Activated naive CD4-positive, alpha-beta T cell treated with Interleukin-2 at 50 U/mL for 16 hours (primary cell): ENCODE measurements around the gene PVALB.

Source experiments
- DNase-seq: peaks from one replicate; pipeline ENCODE4 v3.0.0-alpha.2; 2020

Gene PVALB

DNA sequence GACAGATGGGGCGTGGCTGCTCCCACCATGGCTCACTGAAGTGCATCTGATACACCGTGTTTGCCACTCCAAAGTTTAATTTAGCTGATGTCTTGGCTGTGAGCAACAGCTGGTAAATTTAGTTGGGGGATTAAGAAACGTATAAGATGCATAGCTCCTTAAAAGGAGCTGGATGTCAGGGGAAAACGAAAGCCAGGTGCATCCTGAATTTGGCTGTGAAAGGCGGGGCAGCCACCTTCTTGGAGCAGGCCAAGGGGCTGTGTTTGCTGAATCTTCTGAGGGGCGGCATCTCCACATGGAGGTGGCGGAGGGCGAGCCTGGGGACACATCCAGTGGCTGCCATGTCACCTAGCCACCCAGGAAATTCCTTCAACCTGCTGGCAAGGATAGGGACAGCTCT is 23.3 kb upstream of the PVALB start:
- DNase-seq: no peak

- no peak for DNase-seq
These were observed 22.7 kb upstream of the PVALB start for GRCh38 chr22:36839356-36840073.

- DNase-seq: no peak
These were observed 21.5 kb upstream of the PVALB start for GRCh38 chr22:36838119-36839030.

DNA sequence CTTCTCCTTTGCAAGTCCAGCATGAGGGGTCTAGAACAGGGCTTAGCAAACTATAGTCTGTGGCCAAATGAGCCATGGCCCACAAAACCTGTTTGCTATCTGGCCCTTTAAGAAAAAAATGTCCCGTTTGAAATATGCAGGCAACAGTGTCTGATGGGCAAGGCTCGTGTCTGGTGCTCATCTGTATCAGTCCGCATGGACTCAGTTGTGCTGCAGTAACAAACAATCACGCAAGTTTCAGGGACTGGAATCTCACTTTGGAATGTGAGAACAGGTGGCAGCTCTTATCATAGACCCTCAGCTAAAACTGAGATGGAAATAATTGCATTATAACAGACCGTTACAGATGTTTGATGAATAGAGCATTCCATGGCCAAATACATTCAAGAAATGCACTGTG is 19.1 kb upstream of the PVALB start:
- DNase-seq: no peak

GRCh38 chr22:36833073-36833472 is 16.2 kb upstream of the PVALB start:
- DNase-seq: no peak

DNA sequence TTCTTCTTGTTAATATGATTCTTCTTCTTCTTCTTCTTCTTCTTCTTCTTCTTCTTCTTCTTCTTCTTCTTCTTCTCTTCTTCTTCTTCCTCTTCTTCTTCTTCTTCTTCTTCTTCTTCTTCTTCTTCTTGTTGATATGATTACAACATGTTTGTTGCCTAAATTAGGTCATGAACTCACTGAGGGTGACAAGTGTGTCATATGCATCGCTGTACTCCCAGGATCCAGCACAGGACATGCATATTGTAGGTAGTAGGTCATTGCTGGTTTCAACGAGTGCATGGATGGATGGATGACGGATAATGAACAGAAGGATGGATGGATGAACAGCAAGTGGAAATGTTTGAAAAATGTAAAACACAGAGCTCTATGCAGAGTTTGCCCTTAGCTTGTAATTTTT is 14.9 kb upstream of the PVALB start:
- no peak for DNase-seq

DNA sequence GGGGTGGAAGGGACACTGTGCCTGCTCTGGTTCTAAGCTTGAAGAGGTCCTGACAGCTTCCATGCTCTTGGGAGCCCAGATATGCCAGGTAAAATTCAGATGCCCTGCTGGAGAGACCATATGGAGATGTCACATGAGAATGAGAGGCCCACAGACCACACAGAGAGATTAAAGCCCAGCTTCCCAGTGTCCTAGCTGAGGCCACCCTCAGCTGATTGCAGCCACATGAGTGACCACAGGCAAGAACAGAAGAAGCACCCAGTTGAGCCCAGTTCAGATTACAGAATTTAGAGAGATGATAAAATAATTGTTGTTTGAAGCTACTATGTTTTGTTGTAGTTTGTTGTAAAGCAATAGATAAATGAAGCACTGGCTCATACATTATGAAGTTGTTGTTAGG is 14.4 kb upstream of the PVALB start:
- no peak for DNase-seq

DNA sequence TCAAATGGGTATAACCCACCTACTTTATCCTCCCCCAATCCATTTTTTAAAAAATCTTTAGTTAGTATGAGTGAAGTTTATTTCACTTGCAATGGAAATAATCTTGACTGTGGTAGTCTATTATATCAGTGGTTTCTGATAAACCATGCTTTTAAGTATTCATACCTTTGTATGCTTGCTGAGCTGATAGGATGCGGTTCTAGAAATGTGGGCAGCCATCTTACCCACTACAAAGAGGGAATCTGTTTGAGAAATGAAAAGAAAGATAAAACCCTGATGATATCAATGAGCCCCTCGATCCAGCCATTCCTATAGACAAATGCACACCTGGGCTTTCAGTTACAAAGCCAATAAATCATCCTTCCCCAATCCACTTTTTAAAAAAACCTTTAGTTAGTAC is 13.8 kb upstream of the PVALB start:
- DNase-seq: no peak

- no peak for DNase-seq
These were observed 12.7 kb upstream of the PVALB start for GRCh38 chr22:36829370-36830002.

DNA sequence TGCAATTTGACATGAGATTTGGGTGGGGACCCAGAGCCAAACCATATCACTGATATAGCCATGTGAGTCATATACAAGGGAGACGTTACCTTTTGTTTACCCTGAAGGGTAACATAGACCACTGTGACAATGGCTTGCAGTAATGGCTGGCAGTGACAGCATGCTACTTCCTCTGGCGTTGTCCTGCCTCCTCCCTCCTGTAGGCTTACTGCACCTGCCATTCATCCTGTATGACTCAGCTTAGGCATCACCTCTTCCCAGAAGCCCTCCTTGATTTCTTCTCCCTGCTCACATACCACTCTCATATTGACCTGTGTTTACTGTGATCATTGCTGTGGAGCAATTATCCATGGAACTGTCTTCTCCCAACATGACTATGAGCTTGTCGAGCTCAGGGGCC is 12.0 kb upstream of the PVALB start:
- DNase-seq: no peak

GRCh38 chr22:36826262-36826661 is 9.4 kb upstream of the PVALB start:
- DNase-seq: no peak

DNA sequence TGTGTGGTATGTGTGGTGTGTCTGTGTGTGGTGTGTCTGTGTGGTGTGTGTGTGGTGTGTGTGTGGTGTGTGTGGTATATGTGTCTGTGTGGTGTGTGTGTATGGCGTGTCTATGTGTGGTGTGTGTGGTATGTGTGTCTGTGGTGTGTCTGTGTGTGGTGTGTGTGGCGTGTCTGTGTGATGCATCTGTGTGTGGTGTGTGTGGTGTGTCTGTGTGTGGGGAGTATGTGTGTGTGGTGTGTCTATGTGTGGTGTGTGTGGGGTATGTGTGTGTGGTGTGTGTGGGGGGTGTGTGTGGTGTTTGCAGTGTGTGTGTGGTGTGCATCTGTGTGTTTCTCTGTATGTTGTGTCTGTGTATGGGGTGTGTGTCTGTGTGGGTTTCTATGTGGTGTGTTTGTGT is 7.8 kb upstream of the PVALB start:
- no peak for DNase-seq

DNA sequence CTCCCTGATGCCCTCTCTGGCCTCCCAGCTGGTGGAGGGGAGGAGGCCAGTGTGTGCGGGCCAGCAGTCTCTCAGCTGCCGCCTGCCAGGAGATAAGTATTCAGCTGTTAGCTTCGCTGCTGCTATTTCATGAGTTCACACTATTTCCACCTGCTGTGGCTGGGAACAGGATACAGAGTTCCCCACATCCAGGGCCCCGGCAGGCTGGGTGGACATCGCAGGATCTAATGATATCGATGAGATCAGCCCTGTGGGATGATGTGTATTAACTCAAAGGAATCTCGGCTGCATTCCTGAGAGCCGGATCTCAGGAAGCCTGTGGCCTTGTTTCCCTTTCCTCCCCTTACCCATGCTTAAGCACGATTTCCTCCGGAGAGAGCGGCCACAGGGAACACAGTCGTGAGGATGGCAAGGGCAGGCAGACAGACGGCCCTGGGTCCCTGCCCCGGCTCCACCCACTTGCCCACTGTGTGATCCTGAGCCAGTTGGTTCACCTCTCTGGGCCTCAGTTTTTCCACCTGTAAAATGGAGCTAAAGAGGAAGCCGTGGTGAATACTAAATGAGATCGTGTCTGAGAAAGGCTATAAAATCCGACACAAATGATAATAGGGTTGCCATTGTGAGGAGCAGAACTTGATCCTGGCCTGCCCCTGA is 6.5 kb upstream of the PVALB start:
- DNase-seq: no peak

DNA sequence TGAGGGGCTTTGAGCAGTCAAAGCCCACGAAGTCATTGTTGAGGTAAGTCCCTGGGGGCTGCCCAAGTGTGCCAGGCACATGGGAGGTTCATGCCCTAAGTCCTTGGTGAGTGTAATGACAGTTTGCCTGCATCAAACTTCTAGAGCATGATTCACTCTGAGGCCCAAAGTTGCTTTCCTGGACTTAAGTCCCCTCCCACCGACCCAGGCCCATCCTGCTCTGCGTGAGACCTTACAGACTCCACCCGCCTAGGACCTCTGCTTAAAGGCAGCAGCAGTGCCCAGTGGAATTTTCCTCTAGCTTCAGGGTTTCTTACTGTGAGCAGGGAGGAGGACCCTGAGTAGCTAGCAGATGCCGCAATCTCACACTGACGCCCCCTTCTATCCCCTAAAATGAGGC is 5.7 kb upstream of the PVALB start:
- no peak for DNase-seq

GRCh38 chr22:36819112-36819511 is 2.3 kb upstream of the PVALB start:
- no peak for DNase-seq

DNA sequence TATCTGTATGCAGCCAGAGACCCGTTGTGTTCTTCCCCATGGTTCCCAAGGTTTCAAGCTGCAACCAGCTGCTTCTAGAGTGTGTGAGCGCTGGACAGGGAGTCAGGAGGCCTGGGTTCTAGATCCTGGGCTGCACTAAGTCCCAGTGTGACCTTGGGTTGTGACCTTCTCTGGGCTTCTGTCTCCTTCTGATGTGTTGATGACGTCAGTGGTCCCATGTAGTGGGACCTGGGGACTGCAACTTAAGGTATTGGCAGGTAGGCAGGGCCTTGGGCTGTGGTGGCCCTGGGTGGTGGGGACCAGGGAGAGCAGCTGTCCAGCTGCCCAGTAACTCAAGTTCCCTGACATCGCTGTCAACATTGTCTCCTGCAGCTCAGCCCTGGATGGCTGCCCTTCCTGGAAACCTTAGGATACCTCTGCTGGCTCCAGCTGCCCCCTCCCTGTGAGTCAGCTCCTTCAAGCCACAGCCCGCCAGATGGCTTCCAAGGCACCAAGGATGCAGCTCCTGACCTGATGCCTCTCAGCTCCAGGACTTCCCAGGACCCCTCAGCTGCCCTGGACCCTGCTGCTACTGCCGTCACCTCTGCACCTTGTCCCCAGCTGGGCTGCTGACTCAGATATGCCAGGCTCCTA is 1.3 kb upstream of the PVALB start:
- no peak for DNase-seq

DNA sequence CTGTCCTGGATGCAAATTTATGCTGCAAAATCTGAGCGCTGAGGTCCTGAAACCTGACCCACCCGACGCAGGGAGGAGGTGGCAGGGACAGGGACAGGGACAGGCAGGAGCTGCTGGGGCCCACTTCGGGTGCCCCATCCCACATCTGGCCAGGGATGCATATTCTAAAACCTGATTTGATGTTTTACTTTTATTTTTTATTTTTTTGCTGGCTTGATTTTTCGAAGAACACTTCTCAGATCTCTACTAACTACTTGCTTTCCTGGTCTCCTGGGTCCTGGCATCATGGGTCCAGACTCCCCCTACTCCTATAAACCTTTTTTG is 652 bp upstream of the PVALB start:
- no peak for DNase-seq

GRCh38 chr22:36816339-36816635 is 548 bp downstream of the PVALB start:
- DNase-seq: no peak

- no peak for DNase-seq
These were observed 1.1 kb downstream of the PVALB start for GRCh38 chr22:36815558-36816338.

DNA sequence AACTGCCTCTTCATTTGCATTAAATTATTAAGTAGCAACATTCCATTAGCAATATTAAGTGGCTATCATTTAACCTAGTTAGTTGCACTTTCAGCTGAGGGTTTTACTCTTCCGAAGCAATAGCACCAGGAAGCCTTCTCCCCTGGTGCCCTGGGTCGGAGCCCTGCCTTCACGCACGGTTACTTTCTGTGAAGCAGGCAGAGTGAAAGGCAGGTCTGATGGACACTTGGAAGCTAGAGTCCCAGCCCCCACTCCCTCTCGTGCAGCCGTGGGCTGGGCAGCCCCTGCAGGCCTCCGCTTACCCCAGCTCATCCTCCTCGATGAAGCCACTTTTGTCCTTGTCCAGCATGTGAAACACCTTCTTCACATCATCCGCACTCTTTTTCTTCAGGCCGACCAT is 2.0 kb downstream of the PVALB start:
- DNase-seq: no peak

GRCh38 chr22:36811094-36811800 is 5.6 kb downstream of the PVALB start:
- DNase-seq: no peak

- no peak for DNase-seq
These were observed 7.5 kb downstream of the PVALB start for GRCh38 chr22:36809351-36809750.
